CD4-positive, CD25-positive, alpha-beta regulatory T cell (primary cell): ENCODE results near the gene TTYH3. TPM values are rescaled to one million over a fixed set of nuclear protein-coding genes. Genes with fewer than 3 reads are reported as not detected.
A peak's percentile ranks its signal among the peaks of the same experiment; 100 is the strongest.

Experiments
- ATAC-seq, 2 donors: fragments of 150-1000 bp; cut with Tn5 transposase; one replicate each; pipeline ENCODE4 v1.10.0; 2021; ENCODE audit warnings: low read depth in 2 of 2, moderate number of reproducible peaks in 2 of 2, moderate library complexity in 1 of 2
- DNase-seq, 3 donors: peaks; one replicate each; pipeline versions ENCODE4 v3.0.0 to v3.0.0-alpha.2; 2012 to 2022; ENCODE audit warnings: mixed read lengths in 1 of 3
- H3K27ac ChIP-seq: one replicate; pipeline ENCODE4 v1.7.0; 2013; ENCODE audit warnings: mild to moderate bottlenecking, low read length; ENCODE audit not compliant: insufficient read depth, poor library complexity, severe bottlenecking
- H3K27me3 ChIP-seq: one replicate; pipeline ENCODE4 v1.7.0; 2013; ENCODE audit warnings: low read length; ENCODE audit not compliant: control insufficient read depth, insufficient read depth
- H3K36me3 ChIP-seq: one replicate; pipeline ENCODE4 v1.7.0; 2013; ENCODE audit warnings: mild to moderate bottlenecking, low read length, moderate library complexity; ENCODE audit not compliant: control insufficient read depth, insufficient read depth
- H3K4me1 ChIP-seq: 2 replicates; pipeline ENCODE4 v1.7.0; 2013; ENCODE audit warnings: mild to moderate bottlenecking, low read length; ENCODE audit not compliant: insufficient read depth, control insufficient read depth, poor library complexity, severe bottlenecking
- H3K4me3 ChIP-seq: one replicate; pipeline ENCODE4 v1.7.0; 2013; ENCODE audit warnings: low read depth, mild to moderate bottlenecking, low read length, moderate library complexity
- H3K9me3 ChIP-seq, 2 experiments: 1 replicate in 1 of 2; 2 replicates in 1 of 2; pipeline ENCODE4 v1.7.0; 2013; ENCODE audit warnings: low read length in 2 of 2, mild to moderate bottlenecking in 1 of 2, moderate library complexity in 1 of 2; ENCODE audit not compliant: control insufficient read depth in 2 of 2
- H3K27ac Mint-ChIP-seq, 3 donors: one replicate each; pipeline ENCODE4 v1.8.0; 2020 to 2022; ENCODE audit warnings: mild to moderate bottlenecking in 3 of 3, mixed read lengths in 3 of 3, moderate library complexity in 2 of 3
- H3K27me3 Mint-ChIP-seq: one replicate; pipeline ENCODE4 v1.8.0; 2022; ENCODE audit warnings: mild to moderate bottlenecking, mixed read lengths
- H3K36me3 Mint-ChIP-seq: one replicate; pipeline ENCODE4 v1.8.0; 2020; ENCODE audit warnings: mixed read lengths
- H3K4me1 Mint-ChIP-seq, 4 donors: one replicate each; pipeline ENCODE4 v1.8.0; 2020 to 2022; ENCODE audit warnings: mixed read lengths in 4 of 4, mild to moderate bottlenecking in 1 of 4
- H3K4me3 Mint-ChIP-seq, 4 donors: one replicate each; pipeline ENCODE4 v1.8.0; 2020 to 2022; ENCODE audit warnings: mild to moderate bottlenecking in 4 of 4, mixed read lengths in 4 of 4, moderate library complexity in 3 of 4
- H3K9me3 Mint-ChIP-seq, 7 donors: one replicate each; pipeline ENCODE4 v1.8.0; 2020 to 2022; ENCODE audit warnings: mixed read lengths in 7 of 7, mild to moderate bottlenecking in 3 of 7, moderate library complexity in 2 of 7
- polyA plus RNA-seq, 4 donors: library from polyadenylated mRNA; unstranded; fragments of 300-500 nt; fragmentation: Illumina TruSeq; gene quantifications; one replicate each; pipeline ENCODE4 v1.2.3, GENCODE V29; 2021
- total RNA-seq: library from RNA; stranded (reverse); gene quantifications from one replicate; pipeline ENCODE4 v1.2.3, GENCODE V29; 2022

Gene TTYH3
- total and polyA plus RNA-seq, 5 donors from 2014 or later = 0.56 to 20.0 (median 1.4) TPM

DNA sequence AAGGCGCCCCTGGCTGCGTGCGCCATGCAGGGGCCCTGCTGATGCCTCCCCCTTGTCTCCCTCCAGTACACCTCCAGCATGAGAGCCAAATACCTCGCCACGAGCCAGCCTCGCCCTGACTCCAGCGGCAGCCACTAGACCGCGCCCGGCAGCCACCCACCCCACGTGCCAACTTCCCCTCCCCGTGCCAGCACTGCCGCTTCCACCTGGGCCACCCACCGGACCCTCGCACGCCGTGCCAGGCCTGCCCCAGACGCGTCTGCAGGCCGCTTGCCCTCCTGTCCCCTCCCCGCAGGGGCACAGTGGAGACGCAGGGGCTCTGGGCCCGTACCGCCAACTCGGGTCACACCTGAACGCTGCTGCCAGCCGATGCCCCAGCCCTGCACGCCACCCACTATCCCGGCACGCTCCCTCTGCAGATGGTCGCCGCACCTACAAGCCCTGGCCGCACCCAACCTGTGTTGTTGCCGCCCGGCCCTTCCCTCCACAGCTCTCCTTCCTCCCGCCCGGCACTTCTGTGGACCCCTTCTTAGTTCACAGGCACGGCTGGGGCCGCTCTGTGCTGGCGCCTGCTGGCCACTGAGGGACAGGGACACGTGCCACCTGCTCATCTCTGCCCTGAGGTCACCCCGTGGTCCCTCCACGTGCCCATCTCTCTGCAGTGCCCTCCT, 30.0 kb downstream of the TTYH3 start:
- peaks cover 5% of the 10 kb centered on the region for H3K36me3 Mint-ChIP-seq
- H3K9me3 Mint-ChIP-seq = peaks cover 0 to 1% (median 0%) of the 10 kb centered on the region in 7 donors
- H3K4me1 Mint-ChIP-seq = peaks cover 0 to 6% (median 2%) of the 10 kb centered on the region in 4 donors
- no peak overlapping the region for H3K27ac Mint-ChIP-seq
- no peaks in the 10 kb centered on the region for H3K9me3 ChIP-seq
- no peaks in the 10 kb centered on the region for H3K4me1 ChIP-seq
- no peak overlapping the region for H3K4me3 Mint-ChIP-seq
- ATAC-seq (no peak), DNase-seq (no peak)
- H3K27ac ChIP-seq = no peak overlapping the region
- no peak overlapping the region for H3K4me3 ChIP-seq
- H3K36me3 ChIP-seq = no peaks in the 10 kb centered on the region
- no peaks in the 10 kb centered on the region for H3K27me3 ChIP-seq
- H3K27me3 Mint-ChIP-seq = no peaks in the 10 kb centered on the region

DNA sequence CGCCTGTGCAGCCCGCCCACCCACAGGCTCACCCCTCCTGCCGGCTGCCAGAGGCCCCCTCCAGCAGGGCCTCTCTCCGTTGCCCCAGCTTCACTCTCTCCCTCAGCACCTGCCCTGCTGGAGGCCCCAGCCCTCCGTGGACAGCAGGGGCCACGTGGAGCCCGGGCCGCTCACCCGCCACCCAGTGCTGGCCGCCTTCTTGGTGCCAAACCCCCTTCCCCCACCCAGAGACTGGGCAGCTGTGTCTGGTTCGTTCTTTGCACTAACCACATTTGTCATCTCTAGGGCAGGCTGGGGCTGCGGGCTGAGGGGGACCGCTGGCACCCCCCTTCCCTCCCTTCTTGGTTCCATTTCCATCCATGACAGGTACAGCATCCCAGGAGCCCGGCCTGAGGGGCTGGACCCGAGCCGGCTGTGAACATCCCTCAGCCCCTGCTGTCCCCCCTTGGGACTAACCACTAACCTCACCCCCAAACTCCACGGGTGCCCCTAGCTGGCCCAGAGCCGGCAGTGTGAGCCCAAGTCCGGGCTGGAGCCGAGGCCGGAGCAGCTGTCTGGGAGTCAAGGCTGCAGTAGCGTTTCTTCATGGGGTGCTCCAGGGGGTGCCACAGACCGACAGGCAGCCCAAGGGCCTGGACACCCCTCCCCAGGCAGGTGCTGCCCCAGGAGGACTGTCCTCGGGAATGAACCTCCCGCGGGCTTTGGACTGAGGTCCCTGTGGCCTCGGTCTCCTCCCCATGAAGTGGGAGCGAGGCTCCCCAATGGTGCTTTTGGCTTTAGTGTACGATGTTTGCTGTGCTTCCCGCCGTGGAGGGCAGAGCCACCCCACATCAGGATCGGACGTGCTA, 30.7 kb downstream of the TTYH3 start:
- peaks cover 4% of the 10 kb centered on the region for H3K27me3 Mint-ChIP-seq
- H3K4me1 Mint-ChIP-seq = no peaks in the 10 kb centered on the region
- Histone ChIP-seq H3K4me1 (no peaks in the 10 kb centered on the region), H3K27ac (no peak overlapping the region), H3K9me3 (no peaks in the 10 kb centered on the region), H3K4me3 (no peak overlapping the region), H3K27me3 (no peaks in the 10 kb centered on the region), H3K36me3 (no peaks in the 10 kb centered on the region)
- DNase-seq (no peak), ATAC-seq (no peak)
- H3K36me3 Mint-ChIP-seq = no peaks in the 10 kb centered on the region
- no peak overlapping the region for H3K4me3 Mint-ChIP-seq
- H3K27ac Mint-ChIP-seq = no peak overlapping the region
- H3K9me3 Mint-ChIP-seq = no peaks in the 10 kb centered on the region

DNA sequence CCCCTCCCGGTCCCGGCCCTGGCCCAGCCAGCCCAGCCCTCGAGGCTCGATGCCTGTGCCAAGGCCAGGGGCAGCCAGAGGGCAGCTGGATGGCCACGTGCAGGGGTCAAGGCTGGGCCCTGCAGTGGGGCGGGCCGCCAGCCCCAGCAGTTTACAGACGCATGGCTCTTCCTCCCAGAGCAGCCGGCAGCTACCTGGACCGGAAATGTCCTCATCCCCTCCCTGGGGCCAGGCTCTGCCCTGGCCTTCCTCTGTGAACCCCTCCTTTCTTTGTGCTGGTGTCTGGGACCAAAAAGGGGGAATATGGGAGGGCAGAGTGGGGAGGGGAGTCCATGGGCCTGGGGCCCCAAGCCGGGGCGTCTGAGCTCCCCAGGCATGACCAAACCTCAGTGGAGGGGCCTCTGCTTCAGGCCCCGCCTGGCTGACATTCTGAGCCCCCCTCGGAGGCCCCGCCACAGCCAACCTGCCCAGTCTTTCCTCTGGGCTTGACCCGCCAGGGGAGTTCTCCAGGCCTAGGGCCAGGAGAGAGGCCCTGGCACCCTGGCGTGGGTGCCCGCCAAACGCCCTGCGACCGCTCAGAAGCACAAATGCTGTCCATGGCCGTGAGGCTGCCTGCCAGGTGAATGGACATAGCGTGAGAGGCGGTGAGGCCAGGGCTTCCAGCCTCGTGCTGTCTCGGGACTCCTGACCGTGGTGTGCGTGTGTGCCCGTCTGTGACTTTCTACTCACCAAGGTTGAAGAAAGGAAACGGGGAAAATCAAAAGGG, 31.5 kb downstream of the TTYH3 start:
- Mint-ChIP-seq H3K27me3 (peaks cover 8% of the 10 kb centered on the region), H3K4me1 (no peaks in the 10 kb centered on the region), H3K9me3 (no peaks in the 10 kb centered on the region), H3K36me3 (no peaks in the 10 kb centered on the region), H3K27ac (peak overlapping the region in 1 of 3 donors; percentile 75), H3K4me3 (no peak overlapping the region)
- H3K27ac ChIP-seq = no peak overlapping the region
- H3K4me3 ChIP-seq = no peak overlapping the region
- DNase-seq (no peak), ATAC-seq (no peak)
- no peaks in the 10 kb centered on the region for H3K9me3 ChIP-seq
- H3K27me3 ChIP-seq = no peaks in the 10 kb centered on the region
- H3K36me3 ChIP-seq = no peaks in the 10 kb centered on the region
- H3K4me1 ChIP-seq = no peaks in the 10 kb centered on the region

DNA sequence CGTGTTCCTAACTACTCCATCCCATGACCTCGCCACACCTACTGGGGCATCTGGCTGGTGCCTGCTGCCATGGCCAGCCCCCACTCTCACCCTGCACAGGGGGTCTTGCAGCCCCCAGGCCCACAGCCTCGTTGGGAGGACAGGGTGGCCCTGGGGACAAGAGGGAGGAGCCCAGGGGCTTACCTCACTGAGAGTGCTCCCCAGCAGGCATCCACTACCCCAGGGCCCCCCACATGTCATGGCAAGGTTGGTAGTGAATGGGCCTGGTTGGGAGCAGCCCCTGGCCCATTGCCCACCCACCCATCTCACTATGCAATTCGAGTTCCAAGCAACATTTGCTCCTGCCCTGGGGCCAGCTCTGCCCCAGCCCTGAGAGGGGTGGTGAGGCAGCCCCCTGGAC, 32.2 kb downstream of the TTYH3 start:
- Mint-ChIP-seq H3K4me1 (no peaks in the 10 kb centered on the region), H3K27ac (peak overlapping the region in 1 of 3 donors; percentile 75), H3K36me3 (no peaks in the 10 kb centered on the region), H3K27me3 (peaks cover 9% of the 10 kb centered on the region), H3K4me3 (no peak overlapping the region), H3K9me3 (no peaks in the 10 kb centered on the region)
- H3K9me3 ChIP-seq = no peaks in the 10 kb centered on the region
- no peaks in the 10 kb centered on the region for H3K27me3 ChIP-seq
- DNase-seq (no peak), ATAC-seq (no peak)
- H3K27ac ChIP-seq = no peak overlapping the region
- no peaks in the 10 kb centered on the region for H3K4me1 ChIP-seq
- H3K4me3 ChIP-seq = no peak overlapping the region
- H3K36me3 ChIP-seq = no peaks in the 10 kb centered on the region

DNA sequence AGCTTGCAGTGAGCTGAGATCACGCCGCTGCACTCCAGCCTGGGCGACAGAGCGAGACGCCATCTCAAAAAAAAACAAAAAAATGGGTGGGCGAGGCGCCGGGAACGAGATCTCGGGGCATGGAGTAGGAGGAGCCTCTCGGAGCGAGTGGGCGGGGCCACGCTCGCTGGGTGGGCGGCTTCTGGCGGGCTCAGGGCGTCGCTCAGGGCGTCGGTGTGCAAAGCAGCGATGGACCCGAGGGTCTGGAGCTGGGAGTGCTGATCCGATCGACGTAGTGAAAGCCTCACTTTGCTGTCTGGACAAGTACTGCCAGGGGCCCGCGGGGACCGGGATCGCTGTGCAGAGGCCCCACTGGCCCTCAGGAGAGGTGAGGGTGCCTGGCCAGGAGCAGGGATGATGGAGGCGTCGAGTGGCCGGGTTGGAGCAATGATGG, 33.6 kb downstream of the TTYH3 start:
- H3K4me1 Mint-ChIP-seq = peaks cover 0 to 3% (median under 1%) of the 10 kb centered on the region in 4 donors
- H3K9me3 Mint-ChIP-seq = no peaks in the 10 kb centered on the region
- Histone ChIP-seq H3K27ac (no peak overlapping the region), H3K27me3 (no peaks in the 10 kb centered on the region), H3K36me3 (no peaks in the 10 kb centered on the region), H3K4me1 (no peaks in the 10 kb centered on the region), H3K4me3 (no peak overlapping the region), H3K9me3 (no peaks in the 10 kb centered on the region)
- no peak overlapping the region for H3K27ac Mint-ChIP-seq
- no peak overlapping the region for H3K4me3 Mint-ChIP-seq
- ATAC-seq (no peak), DNase-seq (no peak)
- H3K27me3 Mint-ChIP-seq = peaks cover 9% of the 10 kb centered on the region
- no peaks in the 10 kb centered on the region for H3K36me3 Mint-ChIP-seq

DNA sequence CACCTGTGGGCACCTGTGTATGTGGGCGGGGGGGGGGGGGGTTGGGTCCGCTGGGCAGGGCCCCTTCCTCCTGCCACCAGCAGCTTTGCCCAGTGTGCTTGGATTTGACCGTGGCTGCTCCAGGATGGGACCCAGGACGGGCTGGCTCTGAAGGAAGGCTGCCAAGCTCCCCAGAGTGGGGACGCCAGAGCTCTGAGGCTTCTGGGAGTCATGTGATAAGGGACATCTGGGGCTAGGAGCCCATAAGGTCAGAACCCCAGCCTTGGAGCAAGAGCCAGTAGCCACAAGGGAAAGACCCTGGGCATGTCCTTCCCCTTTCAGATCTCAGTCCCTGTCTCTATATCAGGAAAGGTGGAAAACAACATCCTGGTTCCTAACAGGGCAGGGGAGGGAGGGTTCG, 34.4 kb downstream of the TTYH3 start:
- no peak for ATAC-seq
- H3K27ac Mint-ChIP-seq = no peak overlapping the region
- H3K4me3 Mint-ChIP-seq = no peak overlapping the region
- Histone ChIP-seq H3K27ac (no peak overlapping the region), H3K4me3 (no peak overlapping the region), H3K36me3 (no peaks in the 10 kb centered on the region), H3K27me3 (no peaks in the 10 kb centered on the region), H3K4me1 (peaks cover 5% of the 10 kb centered on the region), H3K9me3 (no peaks in the 10 kb centered on the region)
- no peaks in the 10 kb centered on the region for H3K36me3 Mint-ChIP-seq
- H3K9me3 Mint-ChIP-seq = no peaks in the 10 kb centered on the region
- peaks cover 9% of the 10 kb centered on the region for H3K27me3 Mint-ChIP-seq
- peaks cover 0 to 9% (median 4%) of the 10 kb centered on the region in 4 donors for H3K4me1 Mint-ChIP-seq
- no peak for DNase-seq

DNA sequence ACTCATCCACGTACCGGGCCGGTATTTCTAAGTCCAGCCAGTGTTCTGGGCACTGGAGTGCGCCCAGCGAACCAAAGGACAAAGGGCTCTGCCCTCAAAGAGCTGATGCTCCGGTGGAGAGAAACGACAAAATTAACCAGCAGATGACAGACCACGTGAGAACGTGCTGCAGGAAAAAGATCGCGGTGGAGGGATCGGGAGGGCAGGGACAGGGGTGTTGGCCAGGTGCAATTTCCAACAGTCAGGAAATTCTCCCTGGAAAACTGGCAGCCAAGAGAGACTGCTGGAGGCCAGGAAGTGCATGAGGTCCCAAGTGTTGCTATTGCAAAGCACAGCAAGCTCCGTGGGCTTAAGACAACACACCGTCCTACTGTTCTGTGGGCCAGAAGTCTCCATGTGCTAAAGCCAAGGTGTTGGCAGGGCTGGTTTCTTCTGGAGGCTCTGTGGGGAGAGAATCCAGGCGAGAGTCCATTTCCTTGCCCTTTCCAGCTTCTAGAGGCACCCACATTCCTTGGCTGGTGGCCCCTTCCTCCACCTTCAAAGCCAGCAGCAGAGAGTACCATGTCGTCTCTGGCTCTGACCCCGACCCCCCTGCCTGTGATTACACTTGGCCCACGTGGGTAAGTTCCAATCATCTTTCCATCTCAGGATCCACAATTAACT, 34.9 kb downstream of the TTYH3 start:
- no peak for ATAC-seq
- DNase-seq = no peak
- no peaks in the 10 kb centered on the region for H3K27me3 ChIP-seq

More for the DNA sequence above, 34.9 kb downstream of the TTYH3 start:
- H3K4me1 Mint-ChIP-seq = peaks cover 0 to 11% (median 5%) of the 10 kb centered on the region in 4 donors
- no peaks in the 10 kb centered on the region for H3K9me3 Mint-ChIP-seq
- H3K36me3 Mint-ChIP-seq = no peaks in the 10 kb centered on the region
- H3K27ac ChIP-seq = no peak overlapping the region
- no peak overlapping the region for H3K4me3 ChIP-seq
- H3K36me3 ChIP-seq = no peaks in the 10 kb centered on the region
- peaks cover 9% of the 10 kb centered on the region for H3K4me1 ChIP-seq
- H3K9me3 ChIP-seq = no peaks in the 10 kb centered on the region
- H3K4me3 Mint-ChIP-seq = no peak overlapping the region
- H3K27ac Mint-ChIP-seq = no peak overlapping the region
- H3K27me3 Mint-ChIP-seq = peaks cover 9% of the 10 kb centered on the region
